T-helper 1 cell treated with Interleukin-12 subunit alpha and Interleukin-12 subunit beta and Interleukin-4 antibody, amounts not matched to agents 30 ng/mL and 1 ng/mL, for 36 hours (primary cell): ENCODE measurements around the gene FAM168A. TPM values are rescaled to one million over a fixed set of nuclear protein-coding genes. Genes with fewer than 3 reads are reported as not detected.
"Not testable (repeated sequence)": the region's sequence is repeated elsewhere in the genome, so short reads cannot be mapped to it uniquely, and the experiment has no call there.

Source experiments
- intact Hi-C: fragments of 100-400 bp; cut with micrococcal nuclease; formaldehyde crosslinking; loops from one replicate; pipeline ENCODE4 v1.15.1; 2024
- total RNA-seq: library from RNA; stranded (reverse); gene quantifications from 2 replicates; pipeline ENCODE4 v1.2.3, GENCODE V29; 2022

Gene FAM168A
- total RNA-seq, 1 donor from 2014 or later = 29.4 TPM

- intact Hi-C loops = not testable (repeated sequence)
These were observed 161.1 kb downstream of the FAM168A start for GRCh38 chr11:73436859-73437258.

DNA sequence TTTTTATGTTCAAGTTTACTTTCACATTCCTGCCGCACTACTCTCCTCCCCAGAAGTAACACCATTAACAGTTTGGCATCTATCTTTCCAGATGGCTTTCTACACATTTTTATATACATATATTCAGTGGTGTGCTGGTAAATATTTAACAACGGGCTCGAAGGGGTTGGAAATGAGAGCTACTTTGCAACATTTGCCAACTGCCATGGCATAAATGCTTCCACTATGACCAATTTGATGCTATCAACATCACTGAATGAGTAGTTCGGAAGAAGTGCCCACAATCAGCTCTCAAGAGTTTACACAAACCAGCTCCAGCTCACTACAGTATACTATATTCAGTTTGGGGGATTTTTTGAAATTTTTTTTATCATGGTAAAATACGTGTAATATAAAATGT is 166.5 kb downstream of the FAM168A start:
- intact Hi-C loops = no loop called here

- intact Hi-C loops = no loop called here
These were observed 167.6 kb downstream of the FAM168A start for GRCh38 chr11:73430326-73430725.

- intact Hi-C loops = no loop called here
These were observed 168.7 kb downstream of the FAM168A start for GRCh38 chr11:73429121-73429750.

GRCh38 chr11:73428699-73429098 is 169.2 kb downstream of the FAM168A start:
- intact Hi-C loops = no loop called here

GRCh38 chr11:73428227-73428626 is 169.7 kb downstream of the FAM168A start:
- intact Hi-C loops = no loop called here

- intact Hi-C loops = no loop called here
These were observed 171.6 kb downstream of the FAM168A start for GRCh38 chr11:73426219-73426850.

DNA sequence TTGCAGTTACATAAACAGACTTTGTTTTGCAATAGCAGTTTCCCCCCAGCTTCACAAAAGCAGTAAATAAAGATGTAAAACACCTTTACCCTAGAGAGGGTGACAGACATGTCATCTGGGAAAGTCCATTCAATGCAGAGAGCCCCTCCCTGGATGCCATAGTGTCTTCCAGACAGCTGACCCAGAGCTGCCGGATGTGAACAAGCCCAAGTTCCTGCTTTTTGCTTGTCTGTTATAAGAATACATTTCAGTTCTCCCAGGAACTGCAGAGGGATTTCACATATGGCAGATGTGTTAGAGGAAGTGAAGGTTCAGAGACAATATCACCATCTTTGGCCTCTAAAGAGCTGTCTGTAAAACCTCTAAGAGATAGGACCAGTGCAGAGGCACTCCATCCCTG is 172.8 kb downstream of the FAM168A start:
- intact Hi-C loops = no loop called here

DNA sequence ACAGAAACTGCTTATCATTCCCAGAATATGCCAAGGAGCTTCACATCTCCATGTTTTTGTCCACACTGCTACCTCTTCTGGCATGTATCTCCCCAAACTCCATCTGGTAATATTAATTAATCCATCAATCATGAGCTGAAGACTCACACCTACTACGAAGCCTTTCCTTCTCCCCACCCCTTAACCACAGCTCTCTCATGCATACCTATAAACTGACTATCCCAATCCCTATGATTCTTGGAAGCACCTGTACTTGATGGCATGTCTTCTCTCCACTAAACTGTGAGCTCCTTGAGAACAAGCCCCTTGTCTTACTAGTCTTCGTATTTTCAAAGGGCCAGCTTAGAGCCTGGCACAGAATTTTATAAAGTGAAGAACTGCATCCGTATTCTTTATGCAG is 174.4 kb downstream of the FAM168A start:
- intact Hi-C loops = no loop called here

DNA sequence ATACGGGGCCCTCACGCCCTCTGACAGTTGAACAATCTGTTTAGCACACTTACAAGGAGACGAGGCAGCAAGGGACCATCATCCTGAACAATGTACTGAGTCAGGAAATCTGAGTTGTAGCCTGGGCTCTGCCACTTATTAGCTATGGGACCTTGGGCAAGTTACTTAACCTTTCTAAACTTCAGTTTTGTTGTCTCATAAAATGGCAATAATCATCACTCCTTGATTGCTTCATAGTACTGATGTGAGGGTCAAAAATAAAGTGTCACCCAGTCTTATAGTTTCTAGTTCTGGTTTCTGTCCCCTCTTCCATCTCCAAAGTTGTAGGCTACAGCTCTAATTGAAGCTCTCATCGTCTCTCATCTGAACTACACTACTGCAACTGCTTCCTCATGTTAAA is 175.0 kb downstream of the FAM168A start:
- intact Hi-C loops = no loop called here

- intact Hi-C loops = no loop called here
These were observed 177.8 kb downstream of the FAM168A start for GRCh38 chr11:73420136-73420535.

DNA sequence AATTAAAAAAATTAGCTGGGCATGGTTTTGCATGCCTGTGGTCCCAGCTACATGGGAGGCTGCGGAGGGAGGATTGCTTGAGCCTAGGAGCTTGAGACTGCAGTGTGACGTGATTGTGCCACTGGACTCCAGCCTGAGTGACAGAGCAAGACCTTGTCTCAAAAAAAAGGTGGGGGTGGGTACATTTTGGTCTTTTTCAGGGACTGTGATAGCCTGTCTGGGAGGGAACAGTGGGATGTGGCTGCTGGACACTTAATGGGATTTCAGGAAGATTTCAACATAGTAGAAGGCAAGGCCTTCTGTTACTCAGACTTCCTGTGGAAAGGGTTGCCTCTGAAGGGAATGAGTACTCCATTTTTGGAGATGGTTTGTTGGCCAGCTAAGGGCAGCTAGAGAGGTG is 181.1 kb downstream of the FAM168A start:
- intact Hi-C loops = no loop called here

GRCh38 chr11:73415854-73416615 is 181.9 kb downstream of the FAM168A start:
- intact Hi-C loops = loop anchor here (2.0 kb wide), 1 partner anchor 31 kb away; no protein-coding TSS in a partner anchor

DNA sequence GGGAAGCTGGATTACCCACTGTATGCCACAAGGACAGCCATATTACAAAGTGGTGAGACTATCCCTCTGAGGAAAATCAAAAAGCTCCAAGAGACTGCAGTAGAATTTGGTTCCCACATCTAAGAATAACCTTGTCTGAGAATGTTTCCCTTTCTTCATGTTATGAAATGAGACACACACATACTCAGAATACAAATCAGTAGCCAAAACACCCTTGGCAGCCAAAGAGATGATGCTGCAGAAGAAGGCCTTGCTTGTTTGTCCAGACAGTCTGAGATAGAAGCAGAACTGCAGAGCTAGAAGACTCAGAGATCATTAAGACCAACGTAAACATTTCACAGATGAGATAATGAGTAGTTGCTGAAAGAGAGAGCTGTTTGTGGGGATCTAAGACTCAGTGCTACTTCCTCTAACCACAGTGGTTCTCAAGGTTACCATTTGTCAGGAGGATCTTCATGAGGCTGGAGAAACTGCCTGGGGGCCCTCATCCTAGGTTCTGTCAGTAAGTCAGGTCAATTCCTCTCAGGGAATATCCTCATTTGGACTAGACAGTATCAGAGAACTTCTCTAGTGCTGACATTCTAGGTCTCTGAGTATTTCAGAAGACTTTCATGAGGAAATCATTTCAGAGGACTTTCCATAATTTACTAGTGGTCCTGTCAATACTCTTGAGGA is 182.8 kb downstream of the FAM168A start:
- intact Hi-C loops = loop anchor here (2.0 kb wide), 1 partner anchor 30 kb away; no protein-coding TSS in a partner anchor

DNA sequence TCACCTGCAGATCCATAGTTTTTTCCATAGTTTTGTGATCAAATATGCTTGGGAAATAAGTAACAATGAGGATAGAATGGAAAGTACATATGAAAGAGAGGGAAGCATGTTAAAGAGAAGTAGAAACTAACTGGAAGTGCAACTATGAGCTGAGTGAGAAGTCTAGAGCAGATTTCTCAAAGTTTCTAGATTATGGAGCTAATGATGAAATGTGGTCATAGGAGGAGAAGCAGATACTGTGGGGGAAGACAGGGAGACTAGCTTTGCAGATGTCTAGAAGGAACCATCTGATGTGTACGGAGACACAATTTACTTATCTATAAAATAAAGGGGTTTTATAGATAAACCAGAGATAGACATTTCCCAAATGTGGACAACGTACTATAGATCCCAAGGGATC is 184.7 kb downstream of the FAM168A start:
- intact Hi-C loops = no loop called here

GRCh38 chr11:73412308-73412707 is 185.6 kb downstream of the FAM168A start:
- intact Hi-C loops = no loop called here

- intact Hi-C loops = no loop called here
These were observed 186.9 kb downstream of the FAM168A start for GRCh38 chr11:73411031-73411430.

DNA sequence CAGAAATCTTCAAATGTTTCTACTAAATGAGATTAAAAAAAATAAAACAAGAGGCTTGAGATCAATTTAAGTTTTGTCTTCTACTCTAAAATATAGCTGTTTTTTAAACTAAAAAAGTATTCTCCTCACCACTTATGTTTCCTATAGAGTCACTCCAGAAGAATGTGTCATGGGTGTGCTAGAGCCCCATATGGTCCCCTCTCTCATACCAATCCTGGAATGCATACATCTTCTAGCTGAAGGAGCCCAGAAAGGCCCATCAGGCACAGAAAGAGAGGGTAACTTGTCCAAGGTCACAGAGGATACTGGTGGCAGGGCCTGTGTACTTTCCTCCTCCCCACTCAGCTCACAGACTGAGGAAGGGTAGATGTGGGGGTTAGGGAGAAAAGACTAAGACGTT is 187.3 kb downstream of the FAM168A start:
- intact Hi-C loops = no loop called here

DNA sequence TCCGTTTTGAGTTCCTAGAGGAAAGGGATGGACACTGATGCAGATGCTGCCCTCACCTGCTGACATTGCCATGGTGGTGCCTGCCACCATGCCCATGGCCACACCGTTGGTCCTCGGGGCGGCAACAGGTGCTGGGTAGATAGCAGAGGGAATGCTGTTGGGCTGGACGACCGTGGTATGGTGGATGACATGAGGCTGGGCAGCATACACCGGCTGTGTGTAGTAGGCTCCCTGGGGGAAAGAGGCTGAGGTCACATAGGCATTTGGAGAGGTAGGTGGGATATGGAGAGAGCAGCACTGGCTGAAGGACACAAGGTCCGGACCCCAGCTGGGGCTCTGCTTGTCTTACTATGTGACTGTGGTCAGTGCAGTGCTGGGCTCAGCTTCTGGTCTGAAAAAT is 188.5 kb downstream of the FAM168A start:
- intact Hi-C loops = no loop called here

GRCh38 chr11:73406619-73407018 is 191.3 kb downstream of the FAM168A start:
- intact Hi-C loops = no loop called here

- intact Hi-C loops = no loop called here
These were observed 191.8 kb downstream of the FAM168A start for GRCh38 chr11:73406131-73406530.

GRCh38 chr11:73405146-73405510 is 192.8 kb downstream of the FAM168A start:
- intact Hi-C loops = no loop called here
